Endodermal cell (in vitro differentiated cells): ENCODE data around the gene TUBGCP3. TPM values are rescaled to one million over a fixed set of nuclear protein-coding genes. Genes with fewer than 3 reads are reported as not detected.

ENCODE experiments used
- DNase-seq: peaks from one replicate; pipeline ENCODE4 v3.0.0-alpha.2; 2017
- H3K27ac ChIP-seq: 2 replicates; pipeline ENCODE4 v1.5.1; 2013; ENCODE audit warnings: mild to moderate bottlenecking, low read depth, low read length, moderate library complexity
- H3K27me3 ChIP-seq: 2 replicates; pipeline ENCODE4 v1.6.1; 2013; ENCODE audit warnings: mild to moderate bottlenecking, low read length, moderate library complexity; ENCODE audit not compliant: insufficient read depth, control insufficient read depth, poor library complexity, severe bottlenecking
- H3K36me3 ChIP-seq: 2 replicates; pipeline ENCODE4 v1.7.0; 2013; ENCODE audit warnings: mild to moderate bottlenecking, low read length, moderate library complexity; ENCODE audit not compliant: control insufficient read depth, insufficient read depth
- H3K4me1 ChIP-seq: one replicate; pipeline ENCODE4 v1.7.0; 2013; ENCODE audit warnings: low read length; ENCODE audit not compliant: control insufficient read depth, insufficient read depth
- H3K4me3 ChIP-seq: 2 replicates; pipeline ENCODE4 v1.5.1; 2013; ENCODE audit warnings: mild to moderate bottlenecking, low read length, moderate library complexity
- H3K9ac ChIP-seq: 2 replicates; pipeline ENCODE4 v1.6.1; 2013; ENCODE audit warnings: mild to moderate bottlenecking, low read length, moderate library complexity; ENCODE audit not compliant: poor library complexity, severe bottlenecking; ENCODE audit errors: extremely low read depth
- H3K9me3 ChIP-seq: 2 replicates; pipeline ENCODE4 v1.6.1; 2013; ENCODE audit warnings: mild to moderate bottlenecking, low read length, moderate library complexity; ENCODE audit not compliant: control insufficient read depth
- H3K27ac Mint-ChIP-seq: 2 replicates; pipeline ENCODE4 v1.8.0; 2020; ENCODE audit warnings: mixed read lengths
- H3K27me3 Mint-ChIP-seq: 2 replicates; pipeline ENCODE4 v1.8.0; 2021; ENCODE audit warnings: mild to moderate bottlenecking, mixed read lengths; ENCODE audit not compliant: insufficient read depth
- H3K36me3 Mint-ChIP-seq: 2 replicates; pipeline ENCODE4 v1.8.0; 2020; ENCODE audit warnings: low read depth, mixed read lengths
- H3K4me1 Mint-ChIP-seq: 2 replicates; pipeline ENCODE4 v1.8.0; 2020; ENCODE audit warnings: mixed read lengths
- H3K4me3 Mint-ChIP-seq: 2 replicates; pipeline ENCODE4 v1.8.0; 2020; ENCODE audit warnings: mild to moderate bottlenecking, moderate library complexity, mixed read lengths
- H3K9me3 Mint-ChIP-seq: 2 replicates; pipeline ENCODE4 v1.8.0; 2020; ENCODE audit warnings: mild to moderate bottlenecking, mixed read lengths
- CTCF ChIP-seq: fragments of 200-600 bp; sonication (generic); conservative IDR thresholded peaks from 2 replicates; pipeline ENCODE4 v1.5.0; 2021; ENCODE audit warnings: antibody characterized with exemption, mild to moderate bottlenecking
- WGBS, 2 experiments: methylation state at CpG; one replicate each; pipeline versions ENCODE4 v1.1.5 to v1.1.7; 2013; ENCODE audit warnings: missing lambda C conversion rate in 2 of 2, mixed read lengths in 1 of 2; ENCODE audit not compliant: insufficient coverage in 1 of 2, insufficient read length in 1 of 2; 5-methylcytosine and 5-hydroxymethylcytosine counted together
- total RNA-seq, 2 donors: library from RNA; stranded (reverse); fragmentation: NEBNext Ultra II Directional in 1 of 2; extraction: Animal tissue kit (Norgen Biotek cat#: 25700) in 1 of 2; gene quantifications; 2 replicates in 1 of 2; 3 replicates in 1 of 2; pipeline ENCODE4 v1.2.1, GENCODE V29; 2021

Gene TUBGCP3
- total RNA-seq, 2 donors from 2014 or later = 34.7 to 55.3 TPM

- Mint-ChIP-seq H3K4me3 (no peak overlapping the region), H3K9me3 (peaks cover 2% of the 10 kb centered on the region), H3K36me3 (no peaks in the 10 kb centered on the region), H3K27ac (no peak overlapping the region), H3K27me3 (no peaks in the 10 kb centered on the region), H3K4me1 (no peaks in the 10 kb centered on the region)
- H3K27me3 ChIP-seq = no peaks in the 10 kb centered on the region
- TF ChIP-seq CTCF = no peak
- H3K27ac ChIP-seq = no peak overlapping the region
- H3K9ac ChIP-seq = no peak overlapping the region
- no peak for DNase-seq
- H3K9me3 ChIP-seq = no peaks in the 10 kb centered on the region
- no peak overlapping the region for H3K4me3 ChIP-seq
- H3K4me1 ChIP-seq = no peaks in the 10 kb centered on the region
- WGBS, 2 experiments = 92 to 96% methylated on average over 8 to 14 of the region's 14 CpGs
- H3K36me3 ChIP-seq = no peaks in the 10 kb centered on the region
Observed at GRCh38 chr13:112469071-112469745, 118.7 kb downstream of the TUBGCP3 start.

- TF ChIP-seq CTCF = no peak
- H3K27ac Mint-ChIP-seq = no peak overlapping the region
- H3K36me3 Mint-ChIP-seq = no peaks in the 10 kb centered on the region
- no peak overlapping the region for H3K4me3 Mint-ChIP-seq
- Histone ChIP-seq H3K4me1 (no peaks in the 10 kb centered on the region), H3K9me3 (no peaks in the 10 kb centered on the region), H3K4me3 (no peak overlapping the region), H3K27ac (no peak overlapping the region), H3K27me3 (no peaks in the 10 kb centered on the region), H3K36me3 (no peaks in the 10 kb centered on the region), H3K9ac (no peak overlapping the region)
- no peak for DNase-seq
- peaks cover 2% of the 10 kb centered on the region for H3K9me3 Mint-ChIP-seq
- H3K27me3 Mint-ChIP-seq = no peaks in the 10 kb centered on the region
- H3K4me1 Mint-ChIP-seq = no peaks in the 10 kb centered on the region
- 95 to 98% methylated on average over 8 to 10 of the region's 10 CpGs for WGBS, 2 experiments
Observed at GRCh38 chr13:112468069-112468468, 119.9 kb downstream of the TUBGCP3 start.

GRCh38 chr13:112467236-112467635 lies 120.7 kb downstream of the TUBGCP3 start:
- TF ChIP-seq CTCF = no peak
- Mint-ChIP-seq H3K4me3 (no peak overlapping the region), H3K27ac (no peak overlapping the region), H3K27me3 (peaks cover 2% of the 10 kb centered on the region), H3K36me3 (no peaks in the 10 kb centered on the region), H3K9me3 (peaks cover 4% of the 10 kb centered on the region), H3K4me1 (no peaks in the 10 kb centered on the region)
- Histone ChIP-seq H3K27me3 (no peaks in the 10 kb centered on the region), H3K36me3 (no peaks in the 10 kb centered on the region), H3K9ac (no peak overlapping the region), H3K27ac (no peak overlapping the region), H3K4me1 (no peaks in the 10 kb centered on the region), H3K4me3 (no peak overlapping the region), H3K9me3 (peaks cover 3% of the 10 kb centered on the region)
- no peak for DNase-seq
- 91 to 95% methylated on average over 13 to 19 of the region's 19 CpGs for WGBS, 2 experiments
